ENCODE measurements around the gene LRG1. TPM values are rescaled to one million over a fixed set of nuclear protein-coding genes. Genes with fewer than 3 reads are reported as not detected.
"Not testable (repeated sequence)": the region's sequence is repeated elsewhere in the genome, so short reads cannot be mapped to it uniquely, and the experiment has no call there.

Gene LRG1
- total RNA-seq, 2 donors from 2014 or later = 0.41 to 13.5 TPM

DNA sequence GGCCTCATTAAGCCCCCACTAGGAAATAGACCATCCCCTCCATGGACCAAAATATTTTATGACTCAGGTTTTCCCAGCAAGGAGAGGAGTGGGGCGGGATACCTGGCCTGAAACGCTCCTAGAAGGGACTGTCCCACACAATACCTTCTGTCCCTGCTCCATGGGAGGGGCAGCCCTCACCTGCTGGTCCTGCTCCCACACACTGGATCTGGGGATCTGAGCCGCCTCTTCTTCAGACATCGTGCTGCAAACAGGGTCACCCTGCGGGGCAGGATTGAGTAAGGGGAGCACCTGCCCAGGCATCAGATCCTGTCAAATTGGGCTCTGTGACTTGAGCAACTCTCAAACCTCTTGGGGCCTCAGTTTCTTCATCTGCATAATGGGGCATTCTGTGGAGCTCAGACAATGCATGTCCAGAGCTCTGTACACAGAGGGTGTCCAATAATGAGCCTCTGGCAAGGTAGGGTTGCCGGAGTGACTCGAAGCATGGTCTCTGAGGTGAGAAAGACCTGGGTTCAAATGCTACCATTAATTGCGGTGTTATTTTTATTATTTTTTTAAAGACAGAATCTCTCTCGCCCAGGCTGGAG lies 5.9 kb downstream of the LRG1 start:
- no peak for DNase-seq (ENCODE audit: low spot score)
- no peak overlapping the region for H3K27ac ChIP-seq

DNA sequence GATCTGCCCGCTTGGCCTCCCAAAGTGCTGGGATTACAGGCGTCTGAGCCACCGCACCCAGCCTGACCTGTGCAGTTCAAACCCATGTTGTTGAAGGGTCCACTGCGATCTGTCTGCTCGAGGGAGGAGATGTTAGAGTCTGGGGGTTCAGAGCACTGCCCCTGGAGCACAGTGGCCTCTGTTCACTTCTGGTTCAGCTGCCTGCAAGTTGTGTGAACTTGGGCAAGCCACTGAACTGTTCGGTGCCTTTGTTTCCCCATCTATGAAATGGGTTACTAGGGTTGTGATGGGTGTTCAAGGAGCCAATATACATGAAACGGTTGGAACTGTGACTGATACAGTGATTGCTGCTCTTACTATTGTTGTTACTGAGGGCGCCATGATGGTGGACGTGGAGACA lies 6.5 kb downstream of the LRG1 start:
- no peak for ATAC-seq (ENCODE audit: insufficient number of reproducible peaks, low FRiP score, low read depth)
- Histone ChIP-seq H3K4me3 (no peak overlapping the region), H3K27me3 (replicated peaks; ENCODE audit: insufficient read depth) (no peaks in the 10 kb centered on the region), H3K4me1 (ENCODE audit: control insufficient read depth in 1 of 2, low read depth in 2 of 2) (peaks cover 0 to 11% of the 10 kb centered on the region in 2 donors), H3K27ac (no peak overlapping the region), H3K36me3 (no peaks in the 10 kb centered on the region), H3K9me3 (no peaks in the 10 kb centered on the region)
- TF ChIP-seq, protein P1, sequence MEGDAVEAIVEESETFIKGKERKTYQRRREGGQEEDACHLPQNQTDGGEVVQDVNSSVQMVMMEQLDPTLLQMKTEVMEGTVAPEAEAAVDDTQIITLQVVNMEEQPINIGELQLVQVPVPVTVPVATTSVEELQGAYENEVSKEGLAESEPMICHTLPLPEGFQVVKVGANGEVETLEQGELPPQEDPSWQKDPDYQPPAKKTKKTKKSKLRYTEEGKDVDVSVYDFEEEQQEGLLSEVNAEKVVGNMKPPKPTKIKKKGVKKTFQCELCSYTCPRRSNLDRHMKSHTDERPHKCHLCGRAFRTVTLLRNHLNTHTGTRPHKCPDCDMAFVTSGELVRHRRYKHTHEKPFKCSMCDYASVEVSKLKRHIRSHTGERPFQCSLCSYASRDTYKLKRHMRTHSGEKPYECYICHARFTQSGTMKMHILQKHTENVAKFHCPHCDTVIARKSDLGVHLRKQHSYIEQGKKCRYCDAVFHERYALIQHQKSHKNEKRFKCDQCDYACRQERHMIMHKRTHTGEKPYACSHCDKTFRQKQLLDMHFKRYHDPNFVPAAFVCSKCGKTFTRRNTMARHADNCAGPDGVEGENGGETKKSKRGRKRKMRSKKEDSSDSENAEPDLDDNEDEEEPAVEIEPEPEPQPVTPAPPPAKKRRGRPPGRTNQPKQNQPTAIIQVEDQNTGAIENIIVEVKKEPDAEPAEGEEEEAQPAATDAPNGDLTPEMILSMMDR (IDR thresholded peaks at IDR 0.05) = no peak
- DNase-seq (ENCODE audit: low spot score) = no peak

More for the DNA sequence above, 5.9 kb downstream of the LRG1 start:
- TF ChIP-seq, protein P1 (IDR thresholded peaks at IDR 0.05) = no peak
- no peaks in the 10 kb centered on the region for H3K9me3 ChIP-seq
- no peaks in the 10 kb centered on the region for H3K36me3 ChIP-seq
- ATAC-seq (ENCODE audit: insufficient number of reproducible peaks, low FRiP score, low read depth) = no peak
- H3K4me3 ChIP-seq = no peak overlapping the region
- H3K27me3 ChIP-seq (replicated peaks; ENCODE audit: insufficient read depth) = no peaks in the 10 kb centered on the region
- H3K4me1 ChIP-seq (ENCODE audit: control insufficient read depth in 1 of 2, low read depth in 2 of 2) = peaks cover 0 to 11% of the 10 kb centered on the region in 2 donors

DNA sequence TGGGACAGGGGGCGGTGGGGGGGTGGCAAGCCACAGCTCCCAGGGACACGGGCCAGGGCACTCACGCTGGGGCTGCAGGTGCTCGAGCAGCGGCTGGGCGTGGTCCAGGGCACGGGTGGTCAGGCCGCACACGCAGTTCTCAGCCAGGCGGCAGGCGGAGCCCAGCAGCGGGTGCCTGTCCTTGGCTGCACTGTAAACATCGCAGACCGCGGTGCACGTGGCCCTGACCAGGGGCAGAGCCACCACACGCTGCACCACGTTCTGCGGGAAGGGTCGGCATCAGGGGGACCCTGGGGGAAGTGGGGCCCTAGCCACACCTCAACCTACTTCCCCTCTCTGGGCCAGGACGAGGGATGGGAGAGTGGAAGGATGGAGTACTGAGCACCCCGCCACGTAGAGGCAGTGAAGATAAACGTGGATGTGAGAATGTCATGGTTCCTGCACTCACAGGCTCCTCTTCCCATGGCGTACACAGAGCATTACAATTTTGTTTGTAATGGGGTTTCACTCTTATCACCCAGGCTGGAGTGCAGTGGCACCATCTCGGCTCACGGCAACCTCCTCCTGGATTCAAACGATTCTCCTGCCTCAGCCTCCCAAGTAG lies 8.2 kb downstream of the LRG1 start:
- TF ChIP-seq, protein P1 (IDR thresholded peaks at IDR 0.05) = no peak
- H3K27me3 ChIP-seq (replicated peaks; ENCODE audit: insufficient read depth) = no peaks in the 10 kb centered on the region
- no peak overlapping the region for H3K27ac ChIP-seq

DNA sequence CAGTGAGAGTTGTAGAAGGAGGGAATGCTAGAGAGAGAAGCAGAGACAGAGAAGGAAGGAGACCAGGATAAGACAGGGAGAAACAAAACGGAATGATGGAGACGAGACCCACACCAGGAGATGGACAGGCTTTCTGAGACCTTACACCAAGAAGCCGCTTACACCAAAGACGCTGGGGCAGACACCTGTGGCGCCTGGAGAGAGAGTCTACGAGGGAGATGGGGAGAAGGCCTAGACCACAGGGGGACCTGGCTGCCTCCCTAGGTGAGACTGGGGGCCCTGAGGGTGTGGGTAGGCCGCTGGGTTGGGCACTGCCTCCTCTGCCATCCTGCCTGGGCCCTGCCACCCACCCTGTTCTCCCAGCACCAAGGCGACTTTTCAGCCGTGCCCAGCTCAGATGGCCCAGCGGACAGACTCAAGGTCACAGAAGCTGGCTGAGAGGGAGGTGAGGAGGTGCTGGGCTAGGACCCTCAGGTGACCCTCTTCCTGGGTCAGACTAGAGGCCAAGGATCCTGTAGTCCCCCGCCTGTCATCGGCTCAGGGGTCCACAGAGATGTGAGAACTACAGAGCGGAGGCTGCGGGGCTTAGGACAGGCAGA lies 9.8 kb downstream of the LRG1 start:
- no peak overlapping the region for H3K27ac ChIP-seq
- no peak for ATAC-seq (ENCODE audit: insufficient number of reproducible peaks, low FRiP score, low read depth)
- TF ChIP-seq, protein P1 (IDR thresholded peaks at IDR 0.05) = no peak

More for the DNA sequence above, 8.2 kb downstream of the LRG1 start:
- Histone ChIP-seq H3K4me1 (ENCODE audit: control insufficient read depth in 1 of 2, low read depth in 2 of 2) (peaks cover 0 to 11% of the 10 kb centered on the region in 2 donors), H3K4me3 (no peak overlapping the region), H3K36me3 (no peaks in the 10 kb centered on the region), H3K9me3 (no peaks in the 10 kb centered on the region)
- no peak for ATAC-seq (ENCODE audit: insufficient number of reproducible peaks, low FRiP score, low read depth)
- DNase-seq (ENCODE audit: low spot score) = no peak

DNA sequence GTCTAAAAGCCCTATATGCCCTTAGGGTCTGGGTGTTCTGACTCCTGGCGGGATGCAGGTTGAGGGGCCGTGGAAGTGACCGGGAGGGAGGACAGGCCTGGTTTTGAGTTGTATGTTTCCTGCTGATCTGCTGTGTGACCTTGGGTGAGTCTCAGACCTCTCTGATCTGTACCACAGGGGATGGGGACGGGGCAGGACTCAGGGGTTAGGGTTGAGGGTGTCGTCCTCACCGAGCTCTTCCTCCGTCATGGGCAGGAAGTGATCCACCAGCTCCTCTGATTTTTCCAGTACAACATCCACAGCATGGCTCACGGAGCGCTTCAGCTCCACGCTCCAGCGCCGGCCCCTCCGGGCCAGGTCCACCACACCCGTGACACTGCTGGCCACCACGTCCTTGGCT lies 11.0 kb downstream of the LRG1 start:
- Histone ChIP-seq H3K27me3 (replicated peaks; ENCODE audit: insufficient read depth) (no peaks in the 10 kb centered on the region), H3K36me3 (no peaks in the 10 kb centered on the region), H3K4me3 (no peak overlapping the region), H3K27ac (no peak overlapping the region), H3K9me3 (no peaks in the 10 kb centered on the region), H3K4me1 (ENCODE audit: control insufficient read depth in 1 of 2, low read depth in 2 of 2) (no peaks in the 10 kb centered on the region)
- TF ChIP-seq, protein P1 (IDR thresholded peaks at IDR 0.05) = no peak
- no peak for DNase-seq (ENCODE audit: low spot score)
- no peak for ATAC-seq (ENCODE audit: insufficient number of reproducible peaks, low FRiP score, low read depth)

More for the DNA sequence above, 9.8 kb downstream of the LRG1 start:
- Histone ChIP-seq H3K4me3 (no peak overlapping the region), H3K9me3 (no peaks in the 10 kb centered on the region), H3K27me3 (replicated peaks; ENCODE audit: insufficient read depth) (no peaks in the 10 kb centered on the region), H3K36me3 (no peaks in the 10 kb centered on the region), H3K4me1 (ENCODE audit: control insufficient read depth in 1 of 2, low read depth in 2 of 2) (peaks cover 0 to 4% of the 10 kb centered on the region in 2 donors)
- DNase-seq (ENCODE audit: low spot score) = no peak

DNA sequence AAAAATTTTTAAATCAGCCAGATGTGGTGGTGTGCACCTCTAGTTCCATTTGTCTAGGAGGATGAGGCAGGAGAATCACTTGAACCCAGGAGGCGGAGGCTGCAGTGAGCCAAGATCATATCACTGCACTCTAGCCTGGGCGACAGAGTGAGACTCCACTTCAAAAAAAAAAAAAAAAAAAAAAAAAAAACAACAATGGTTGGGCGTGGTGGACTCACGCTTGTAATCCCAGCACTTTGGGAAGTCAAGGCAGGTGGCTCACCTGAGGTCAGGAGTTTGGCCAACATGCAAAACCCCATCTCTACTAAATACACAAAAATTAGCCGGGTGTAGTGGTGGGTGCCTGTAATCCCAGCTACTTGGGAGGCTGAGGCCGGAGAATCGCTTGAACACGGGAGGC lies 12.5 kb downstream of the LRG1 start:
- H3K9me3 ChIP-seq; H3K27ac ChIP-seq; H3K4me3 ChIP-seq; DNase-seq (ENCODE audit: low spot score); H3K36me3 ChIP-seq; H3K27me3 ChIP-seq (replicated peaks; ENCODE audit: insufficient read depth); ATAC-seq (ENCODE audit: insufficient number of reproducible peaks, low FRiP score, low read depth); H3K4me1 ChIP-seq (ENCODE audit: control insufficient read depth in 1 of 2, low read depth in 2 of 2): not testable (repeated sequence)
